ENCODE measurements around the gene YAF2. TPM values are rescaled to one million over a fixed set of nuclear protein-coding genes. Genes with fewer than 3 reads are reported as not detected.
"Not testable (repeated sequence)": the region's sequence is repeated elsewhere in the genome, so short reads cannot be mapped to it uniquely, and the experiment has no call there.

Gene YAF2
- total RNA-seq, 1 donor = 19.9 TPM

DNA sequence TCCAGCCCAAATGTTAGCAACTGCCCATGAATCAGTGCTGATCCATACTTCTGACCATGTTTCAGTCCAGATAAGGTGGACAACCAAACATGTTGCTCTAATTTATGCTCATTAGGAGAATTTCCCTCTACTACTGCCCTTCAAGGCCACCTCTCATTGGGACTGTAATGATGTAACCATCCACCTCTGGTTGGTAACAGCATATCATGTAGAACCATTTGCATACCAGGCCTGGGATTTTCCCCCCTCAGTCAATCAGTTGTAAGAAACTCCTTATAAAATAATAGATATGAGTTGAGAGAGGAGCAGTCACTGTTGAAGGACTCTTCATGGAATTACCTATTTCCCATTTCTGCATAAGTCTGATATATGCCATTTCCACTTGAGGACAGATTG is 17.8 kb upstream of the YAF2 start:
- no peak overlapping the region for H3K27ac ChIP-seq (ENCODE audit: low read depth, low read length)
- H3K4me3 ChIP-seq (ENCODE audit: insufficient read depth, low read length) = no peak overlapping the region
- H3K4me2 ChIP-seq (ENCODE audit: insufficient read depth, low read length) = no peak overlapping the region
- H3K79me2 ChIP-seq (ENCODE audit: insufficient read depth, low read length) = no peaks in the 10 kb centered on the region
- no peaks in the 10 kb centered on the region for H3K9me3 ChIP-seq (ENCODE audit: low read depth, low read length)
- H3K27me3 ChIP-seq (ENCODE audit: insufficient read depth, low read length) = no peaks in the 10 kb centered on the region
- H4K20me1 ChIP-seq (ENCODE audit: insufficient read depth, low read length) = no peaks in the 10 kb centered on the region
- TF ChIP-seq, protein P1, sequence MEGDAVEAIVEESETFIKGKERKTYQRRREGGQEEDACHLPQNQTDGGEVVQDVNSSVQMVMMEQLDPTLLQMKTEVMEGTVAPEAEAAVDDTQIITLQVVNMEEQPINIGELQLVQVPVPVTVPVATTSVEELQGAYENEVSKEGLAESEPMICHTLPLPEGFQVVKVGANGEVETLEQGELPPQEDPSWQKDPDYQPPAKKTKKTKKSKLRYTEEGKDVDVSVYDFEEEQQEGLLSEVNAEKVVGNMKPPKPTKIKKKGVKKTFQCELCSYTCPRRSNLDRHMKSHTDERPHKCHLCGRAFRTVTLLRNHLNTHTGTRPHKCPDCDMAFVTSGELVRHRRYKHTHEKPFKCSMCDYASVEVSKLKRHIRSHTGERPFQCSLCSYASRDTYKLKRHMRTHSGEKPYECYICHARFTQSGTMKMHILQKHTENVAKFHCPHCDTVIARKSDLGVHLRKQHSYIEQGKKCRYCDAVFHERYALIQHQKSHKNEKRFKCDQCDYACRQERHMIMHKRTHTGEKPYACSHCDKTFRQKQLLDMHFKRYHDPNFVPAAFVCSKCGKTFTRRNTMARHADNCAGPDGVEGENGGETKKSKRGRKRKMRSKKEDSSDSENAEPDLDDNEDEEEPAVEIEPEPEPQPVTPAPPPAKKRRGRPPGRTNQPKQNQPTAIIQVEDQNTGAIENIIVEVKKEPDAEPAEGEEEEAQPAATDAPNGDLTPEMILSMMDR (IDR thresholded peaks at IDR 0.05; ENCODE audit: extremely low read depth, low read depth, low read length) = no peak
- H3K36me3 ChIP-seq (ENCODE audit: insufficient read depth, low read length) = no peaks in the 10 kb centered on the region
- no peaks in the 10 kb centered on the region for H3K4me1 ChIP-seq (ENCODE audit: insufficient read depth, low read length)
- DNase-seq (ENCODE audit: insufficient read length, low spot score, missing footprints) = no peak
- H2AFZ ChIP-seq (ENCODE audit: low read length) = no peak overlapping the region

DNA sequence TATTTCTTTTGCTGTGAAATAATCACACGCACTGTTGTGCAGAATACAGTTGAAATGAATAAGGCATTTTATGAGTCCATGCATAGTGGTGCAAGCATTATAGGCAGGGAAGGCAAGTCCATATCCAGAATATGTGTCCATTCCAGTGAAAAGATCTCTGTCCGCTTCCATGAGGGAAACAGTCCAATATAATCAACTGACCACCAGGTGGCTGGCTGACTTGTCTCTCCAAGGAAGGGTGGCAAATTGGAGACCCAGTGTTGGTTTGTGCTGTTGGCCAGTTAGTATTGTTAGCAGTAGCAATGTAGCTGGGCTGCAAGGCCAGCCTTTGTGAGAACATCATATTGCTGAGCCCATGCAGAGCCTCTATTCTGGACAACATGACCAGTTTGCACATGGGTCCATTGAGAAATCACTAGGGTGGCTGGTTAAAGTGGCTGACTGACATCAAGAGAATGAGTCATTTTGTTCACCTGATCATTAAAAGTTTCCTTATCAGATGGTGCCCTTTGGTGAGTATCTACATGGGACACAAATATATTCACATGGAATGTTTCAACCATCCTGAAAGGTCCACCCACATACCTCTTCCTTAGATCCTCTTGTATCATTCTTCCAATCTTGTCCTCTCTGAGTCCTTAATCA is 17.3 kb upstream of the YAF2 start:
- DNase-seq (ENCODE audit: insufficient read length, low spot score, missing footprints) = no peak
- H3K27ac ChIP-seq (ENCODE audit: low read depth, low read length) = no peak overlapping the region
- no peaks in the 10 kb centered on the region for H3K4me1 ChIP-seq (ENCODE audit: insufficient read depth, low read length)
- H3K27me3 ChIP-seq (ENCODE audit: insufficient read depth, low read length) = no peaks in the 10 kb centered on the region
- H3K36me3 ChIP-seq (ENCODE audit: insufficient read depth, low read length) = no peaks in the 10 kb centered on the region
- TF ChIP-seq, protein P1 (IDR thresholded peaks at IDR 0.05; ENCODE audit: extremely low read depth, low read depth, low read length) = no peak
- H2AFZ ChIP-seq (ENCODE audit: low read length) = no peak overlapping the region
- H3K79me2 ChIP-seq (ENCODE audit: insufficient read depth, low read length) = no peaks in the 10 kb centered on the region
- no peaks in the 10 kb centered on the region for H4K20me1 ChIP-seq (ENCODE audit: insufficient read depth, low read length)
- no peak overlapping the region for H3K4me2 ChIP-seq (ENCODE audit: insufficient read depth, low read length)
- H3K4me3 ChIP-seq (ENCODE audit: insufficient read depth, low read length) = no peak overlapping the region
- H3K9me3 ChIP-seq (ENCODE audit: low read depth, low read length) = no peaks in the 10 kb centered on the region

DNA sequence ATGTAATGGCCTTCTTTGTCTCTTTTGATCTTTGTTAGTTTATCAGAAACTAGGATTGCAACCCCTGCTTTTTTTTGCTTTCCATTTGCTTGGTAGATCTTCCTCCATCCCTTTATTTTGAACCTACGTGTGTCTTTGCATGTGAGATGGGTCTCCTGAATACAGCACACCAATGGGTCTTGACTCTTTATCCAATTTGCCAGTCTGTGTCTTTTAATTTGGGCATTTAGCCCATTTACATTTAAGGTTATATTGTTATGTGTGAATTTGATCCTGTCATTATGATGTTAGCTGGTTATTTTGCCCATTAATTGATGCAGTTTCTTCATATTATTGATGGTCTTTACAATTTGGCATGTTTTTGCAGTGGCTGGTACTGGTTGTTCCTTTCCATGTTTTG is 14.6 kb upstream of the YAF2 start:
- H4K20me1 ChIP-seq (ENCODE audit: insufficient read depth, low read length); H3K36me3 ChIP-seq (ENCODE audit: insufficient read depth, low read length); H3K4me1 ChIP-seq (ENCODE audit: insufficient read depth, low read length); H3K4me2 ChIP-seq (ENCODE audit: insufficient read depth, low read length); H3K27ac ChIP-seq (ENCODE audit: low read depth, low read length); H3K4me3 ChIP-seq (ENCODE audit: insufficient read depth, low read length); H3K79me2 ChIP-seq (ENCODE audit: insufficient read depth, low read length); H3K9me3 ChIP-seq (ENCODE audit: low read depth, low read length); H2AFZ ChIP-seq (ENCODE audit: low read length); H3K27me3 ChIP-seq (ENCODE audit: insufficient read depth, low read length); DNase-seq (ENCODE audit: insufficient read length, low spot score, missing footprints): not testable (repeated sequence)

DNA sequence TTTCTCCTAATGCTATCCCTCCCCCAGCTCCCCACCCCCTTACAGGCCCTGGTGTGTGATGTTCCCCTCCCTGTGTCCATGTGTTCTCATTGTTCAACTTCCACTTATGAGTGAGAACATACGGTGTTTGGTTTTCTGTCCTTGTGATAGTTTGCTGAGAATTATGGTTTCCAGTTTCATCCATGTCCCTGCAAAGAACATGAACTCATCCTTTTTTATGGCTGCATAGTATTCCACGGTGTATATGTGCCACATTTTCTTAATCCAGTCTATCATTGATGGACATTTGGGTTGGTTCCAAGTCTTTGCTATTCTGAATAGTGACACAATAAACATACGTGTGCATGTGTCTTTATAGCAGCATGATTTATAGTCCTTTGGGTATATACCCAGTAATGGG is 11.0 kb upstream of the YAF2 start:
- not testable (repeated sequence) for H4K20me1 ChIP-seq (ENCODE audit: insufficient read depth, low read length); H3K4me2 ChIP-seq (ENCODE audit: insufficient read depth, low read length); H3K79me2 ChIP-seq (ENCODE audit: insufficient read depth, low read length); H3K27ac ChIP-seq (ENCODE audit: low read depth, low read length); H3K36me3 ChIP-seq (ENCODE audit: insufficient read depth, low read length); H3K27me3 ChIP-seq (ENCODE audit: insufficient read depth, low read length); H2AFZ ChIP-seq (ENCODE audit: low read length); DNase-seq (ENCODE audit: insufficient read length, low spot score, missing footprints); H3K4me3 ChIP-seq (ENCODE audit: insufficient read depth, low read length); H3K4me1 ChIP-seq (ENCODE audit: insufficient read depth, low read length); H3K9me3 ChIP-seq (ENCODE audit: low read depth, low read length)

DNA sequence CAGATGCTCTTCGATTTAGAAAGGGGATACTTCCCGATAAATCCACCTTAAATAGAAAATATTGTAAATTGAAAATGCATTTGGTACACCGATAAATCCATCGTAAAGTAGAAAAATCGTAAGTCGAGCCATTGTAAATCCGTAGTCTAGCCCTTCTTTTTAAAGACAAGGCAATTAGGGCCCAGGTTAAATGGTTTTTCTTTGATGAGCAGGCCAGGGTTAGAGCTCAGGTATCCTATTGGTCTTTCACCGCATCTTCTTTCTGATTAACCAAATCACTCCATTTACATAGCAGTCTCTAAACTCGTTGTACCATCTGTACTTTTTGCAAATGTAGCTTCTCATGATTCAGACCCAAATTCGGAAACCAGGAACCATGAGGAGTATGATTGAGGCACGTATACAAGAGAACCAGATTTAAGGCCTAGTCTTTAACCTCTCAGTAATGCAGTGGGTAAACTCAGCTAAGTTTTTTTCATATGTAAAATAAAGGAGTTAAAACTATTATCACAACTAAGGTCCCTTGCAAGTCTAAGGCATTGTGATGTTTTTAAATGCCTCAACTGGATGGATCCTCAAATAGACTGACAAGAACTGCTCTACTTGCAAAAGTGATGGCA is 2.2 kb upstream of the YAF2 start:
- Histone ChIP-seq H2AFZ (ENCODE audit: low read length) (no peak overlapping the region), H3K27me3 (ENCODE audit: insufficient read depth, low read length) (no peaks in the 10 kb centered on the region), H3K27ac (ENCODE audit: low read depth, low read length) (no peak overlapping the region), H3K4me1 (ENCODE audit: insufficient read depth, low read length) (peaks cover 25% of the 10 kb centered on the region), H4K20me1 (ENCODE audit: insufficient read depth, low read length) (peaks cover 6% of the 10 kb centered on the region), H3K4me2 (ENCODE audit: insufficient read depth, low read length) (no peak overlapping the region), H3K9me3 (ENCODE audit: low read depth, low read length) (no peaks in the 10 kb centered on the region), H3K36me3 (ENCODE audit: insufficient read depth, low read length) (peaks cover 5% of the 10 kb centered on the region), H3K4me3 (ENCODE audit: insufficient read depth, low read length) (no peak overlapping the region), H3K79me2 (ENCODE audit: insufficient read depth, low read length) (peaks cover 33% of the 10 kb centered on the region)
- TF ChIP-seq, protein P1 (IDR thresholded peaks at IDR 0.05; ENCODE audit: extremely low read depth, low read depth, low read length) = no peak
- DNase-seq (ENCODE audit: insufficient read length, low spot score, missing footprints) = no peak
